ENCODE measurements around the gene PIEZO2.

- TF ChIP-seq CTCF (IDR thresholded peaks at IDR 0.05) (no peak), POLR2A (IDR thresholded peaks at IDR 0.05) (no peak)
Measured at GRCh38 chr18:10839421-10839820, 309.9 kb downstream of the PIEZO2 start.

All from esophagus squamous epithelium (tissue), 4 donors.